Measurements from ENCODE around the gene TCL1A.

The TCL1A gene

DNA sequence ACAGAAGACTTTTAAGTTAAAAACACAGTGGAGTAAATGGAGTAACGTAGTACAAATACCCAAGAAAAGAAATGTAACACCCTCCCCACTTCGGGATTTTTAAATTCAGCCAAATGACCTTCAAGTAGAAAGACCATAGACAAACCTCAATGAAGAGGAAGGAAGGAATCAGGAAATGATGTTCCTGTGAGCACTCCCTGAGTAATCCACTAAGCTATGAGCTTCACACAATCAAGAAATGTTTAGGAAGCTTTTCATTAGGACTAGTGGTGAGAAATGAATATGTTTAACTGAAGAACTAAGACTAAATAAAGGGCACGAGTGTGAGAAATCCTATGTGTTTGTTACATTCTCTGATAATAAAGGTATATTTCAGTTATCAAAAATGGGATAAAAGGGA lies 10.1 kb downstream of the TCL1A start:
- DNase-seq: no peak

DNA sequence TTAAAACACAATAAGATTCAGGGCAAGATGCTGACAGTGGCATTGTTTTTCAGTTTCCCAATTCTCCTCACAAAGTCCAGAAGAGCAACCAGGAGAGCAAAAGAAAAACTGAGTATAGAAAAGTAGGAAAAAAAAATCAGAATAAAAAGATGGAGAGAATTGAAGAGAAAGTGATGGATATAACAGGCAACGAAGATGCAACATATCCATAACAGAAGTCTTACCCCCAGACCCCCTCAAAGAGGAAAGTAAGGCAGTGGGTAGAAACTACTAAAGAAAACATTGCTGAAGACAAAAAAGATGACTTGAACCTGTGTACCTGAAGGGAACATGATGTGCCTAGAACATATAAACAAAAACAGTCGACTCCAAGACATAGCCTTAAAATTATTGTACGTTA lies 10.6 kb downstream of the TCL1A start:
- no peak for DNase-seq

DNA sequence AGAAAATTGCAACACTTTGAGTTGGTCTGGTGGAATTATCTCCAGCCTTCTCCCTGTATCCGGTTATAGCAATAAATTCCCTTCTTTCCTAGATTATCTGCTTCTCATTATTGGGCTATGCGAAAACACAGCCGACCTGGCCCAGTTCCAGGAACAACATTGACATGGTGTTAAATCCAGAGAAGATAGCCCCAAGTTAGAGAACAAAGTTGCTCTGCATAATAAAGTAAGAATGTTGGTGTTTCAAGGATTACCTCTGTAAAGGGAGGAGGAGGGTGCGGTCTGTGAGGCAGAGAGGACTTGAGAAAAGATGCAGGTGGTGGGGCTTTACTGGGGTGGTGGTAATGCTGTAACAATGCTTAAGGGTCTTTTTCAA lies 12.1 kb downstream of the TCL1A start:
- DNase-seq: no peak

DNA sequence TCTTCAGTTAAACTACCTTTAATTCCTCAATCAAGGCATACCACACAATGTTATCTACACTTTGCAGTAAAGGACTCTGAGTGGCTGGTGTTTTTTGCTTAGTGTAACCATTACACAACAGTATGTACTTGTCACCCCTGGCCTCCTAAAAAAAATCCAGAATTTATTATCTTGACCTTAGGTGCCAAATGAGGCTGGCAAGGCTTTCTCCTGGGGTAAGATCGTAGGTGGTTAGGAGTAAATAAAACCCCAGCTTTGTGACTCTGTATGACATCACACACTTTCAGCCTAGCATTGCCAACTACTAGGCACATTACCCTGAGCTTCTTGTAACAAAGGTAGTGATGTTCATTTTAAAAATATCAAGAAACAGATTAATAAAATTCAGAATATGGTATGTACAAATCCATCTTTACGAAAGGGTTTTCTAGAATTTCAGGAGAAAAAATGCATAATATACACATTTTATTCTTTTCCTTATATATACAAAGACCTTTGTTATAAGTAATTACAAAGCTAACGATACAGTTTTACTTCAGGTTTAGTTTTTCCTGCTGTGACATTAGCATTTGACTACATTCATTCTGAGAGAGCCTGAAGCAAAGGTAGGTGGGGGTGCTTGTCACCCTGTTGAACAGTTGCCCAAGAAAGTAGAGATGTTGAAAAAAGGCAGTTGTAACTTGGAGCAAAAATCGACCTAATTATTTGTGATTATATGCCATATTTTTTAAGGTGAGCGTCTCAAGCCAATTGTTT lies 13.5 kb downstream of the TCL1A start:
- DNase-seq: no peak

DNA sequence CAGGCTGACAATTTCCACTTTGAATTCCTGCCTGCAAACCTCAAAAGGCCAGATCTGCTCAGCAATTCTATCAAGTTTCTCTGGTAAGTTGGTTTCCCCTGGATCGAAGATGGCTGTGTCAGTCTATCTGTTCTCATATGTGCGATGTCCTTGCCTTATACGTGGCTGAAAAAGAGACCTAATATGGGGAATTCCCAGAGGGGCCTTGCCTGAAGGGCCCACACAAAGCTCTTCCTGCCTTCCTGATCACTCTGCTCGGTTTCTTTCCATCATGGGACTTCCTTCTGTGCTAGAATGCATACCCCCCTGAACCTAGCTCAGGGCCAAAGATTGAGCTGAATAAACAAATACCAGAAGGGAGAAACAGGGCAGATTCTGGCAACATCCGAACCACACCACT lies 14.5 kb downstream of the TCL1A start:
- no peak for DNase-seq

DNA sequence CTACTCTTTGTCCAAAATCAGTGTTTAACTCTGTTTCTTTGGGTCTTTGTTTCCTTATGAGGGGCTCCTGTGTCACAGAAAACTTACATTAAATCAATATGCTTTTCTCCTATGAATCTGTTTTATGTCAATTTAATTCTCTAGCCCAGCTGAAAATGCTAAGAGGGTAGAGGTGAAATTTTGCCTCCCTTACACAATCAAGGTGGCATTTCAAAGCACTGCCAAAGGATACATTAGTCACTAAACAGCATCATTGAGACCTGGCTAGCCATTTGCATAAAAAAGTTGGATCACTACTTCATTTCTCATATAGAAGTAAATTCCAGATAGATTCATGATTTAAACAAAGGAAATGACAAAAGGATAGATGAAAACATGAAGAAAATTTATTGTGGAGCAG lies 15.6 kb downstream of the TCL1A start:
- DNase-seq: no peak

DNA sequence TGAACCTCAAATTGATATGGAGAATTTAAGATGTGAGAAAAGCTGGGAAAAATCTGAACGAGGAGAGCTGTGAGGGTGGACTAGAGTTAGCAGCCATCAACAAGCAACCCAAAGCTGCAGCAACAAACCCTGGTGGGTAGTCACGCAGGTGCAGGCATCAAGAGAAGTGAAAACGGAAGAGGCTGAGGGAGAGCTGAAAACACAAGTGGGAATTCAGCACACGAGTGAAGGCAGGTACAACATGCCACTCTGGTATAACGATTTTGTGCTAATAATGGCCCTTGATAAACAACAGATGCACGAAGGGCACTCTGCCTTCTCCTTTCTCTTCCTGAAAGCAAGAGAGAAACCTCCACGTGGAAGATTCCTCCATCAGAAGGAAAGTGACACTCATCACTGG lies 16.2 kb downstream of the TCL1A start:
- no peak for DNase-seq

DNA sequence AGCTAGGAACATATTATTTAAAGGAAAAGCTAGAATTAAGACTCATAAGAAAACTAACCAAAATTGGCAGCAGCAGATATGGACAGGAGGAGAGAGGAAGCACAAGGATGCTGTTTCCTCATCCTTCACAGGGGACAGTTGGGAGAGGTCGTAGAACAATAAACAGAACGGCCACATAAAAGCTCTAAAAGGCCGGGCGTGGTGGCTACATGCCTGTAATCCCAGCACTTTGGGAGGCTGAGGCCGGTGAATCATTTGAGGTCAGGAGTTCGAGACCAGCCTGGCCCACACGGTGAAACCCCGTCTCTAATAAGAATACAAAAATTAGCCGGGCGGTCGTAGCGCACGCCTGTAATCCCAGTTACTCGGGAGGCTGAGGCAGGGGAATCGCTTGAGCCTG lies 17.2 kb downstream of the TCL1A start:
- no peak for DNase-seq

DNA sequence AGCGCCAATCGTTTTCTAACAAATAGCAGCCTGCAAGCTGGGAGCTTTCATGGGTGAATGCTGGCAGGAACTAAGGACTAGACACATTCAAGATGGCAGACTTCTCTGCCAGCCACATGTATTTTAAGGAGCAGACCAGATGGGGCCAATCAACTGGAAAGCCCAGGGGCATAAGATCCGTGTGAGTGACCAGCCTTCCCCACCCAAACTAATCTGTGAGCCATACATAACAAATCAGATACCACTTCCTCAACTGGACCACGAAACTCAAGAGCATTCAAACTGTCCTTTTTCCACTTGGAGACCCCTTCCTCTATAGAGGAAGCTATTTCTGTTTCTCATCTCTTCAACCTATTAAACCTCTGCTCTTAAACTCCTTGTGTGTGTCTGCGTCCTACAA lies 18.0 kb downstream of the TCL1A start:
- no peak for DNase-seq

DNA sequence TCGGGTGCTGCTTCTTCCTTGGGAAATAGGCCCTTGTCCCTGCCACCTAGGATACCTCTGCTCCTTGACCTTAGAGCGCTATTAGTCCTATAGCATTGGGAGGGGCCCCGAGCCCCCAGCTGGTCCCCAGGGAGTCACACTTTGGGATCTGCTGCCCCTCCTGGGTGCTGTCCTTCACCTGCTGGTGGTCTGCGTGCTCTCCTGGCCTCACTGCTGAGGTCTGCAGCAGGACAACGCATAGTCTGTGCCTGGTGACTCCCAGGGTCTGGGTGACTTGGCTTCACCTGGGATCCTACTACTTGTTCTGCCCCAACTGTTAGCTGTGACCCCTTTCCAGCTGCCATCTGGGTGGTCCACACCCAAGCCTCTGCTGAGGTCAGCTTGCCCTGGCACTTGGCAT lies 18.9 kb downstream of the TCL1A start:
- no peak for DNase-seq

DNA sequence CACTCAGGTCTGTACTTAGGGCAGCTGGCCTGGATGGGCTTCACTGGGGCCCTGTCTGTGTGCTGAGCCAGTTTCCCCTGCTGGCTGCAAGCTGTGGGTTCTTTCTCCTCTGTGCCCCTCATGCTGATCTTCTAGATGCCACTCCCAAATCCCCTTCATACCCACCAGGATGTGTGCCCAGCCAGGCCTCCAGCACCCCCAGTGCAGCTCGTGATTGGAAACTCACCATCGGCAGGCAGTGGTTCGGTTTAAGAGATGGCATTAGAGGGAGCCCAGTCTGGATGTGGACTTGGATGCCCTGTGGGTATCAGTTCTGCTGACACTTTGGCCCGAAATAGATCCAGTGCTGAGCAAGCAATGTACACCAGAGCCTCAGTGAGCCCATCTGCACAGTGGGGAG lies 21.8 kb downstream of the TCL1A start:
- no peak for DNase-seq

DNA sequence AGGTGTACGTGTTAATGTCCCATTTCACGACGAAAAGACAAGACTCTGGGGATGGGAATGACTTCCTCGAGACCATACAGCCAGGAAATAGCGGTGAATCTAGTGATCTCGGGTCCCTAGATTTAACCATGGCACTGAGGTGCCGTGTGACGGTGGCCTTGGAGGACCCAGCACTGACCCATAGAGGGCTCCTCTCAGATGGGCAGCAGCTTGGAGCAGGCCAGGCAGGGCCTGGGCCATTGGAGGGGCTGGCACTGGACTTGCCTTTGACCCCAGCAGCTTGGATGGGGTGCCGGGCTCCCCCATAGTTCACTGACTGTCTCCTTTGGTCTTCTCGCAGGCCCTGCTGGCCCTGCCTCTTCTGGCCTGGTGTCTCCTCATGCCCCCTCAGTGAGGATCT lies 22.3 kb downstream of the TCL1A start:
- no peak for DNase-seq

DNA sequence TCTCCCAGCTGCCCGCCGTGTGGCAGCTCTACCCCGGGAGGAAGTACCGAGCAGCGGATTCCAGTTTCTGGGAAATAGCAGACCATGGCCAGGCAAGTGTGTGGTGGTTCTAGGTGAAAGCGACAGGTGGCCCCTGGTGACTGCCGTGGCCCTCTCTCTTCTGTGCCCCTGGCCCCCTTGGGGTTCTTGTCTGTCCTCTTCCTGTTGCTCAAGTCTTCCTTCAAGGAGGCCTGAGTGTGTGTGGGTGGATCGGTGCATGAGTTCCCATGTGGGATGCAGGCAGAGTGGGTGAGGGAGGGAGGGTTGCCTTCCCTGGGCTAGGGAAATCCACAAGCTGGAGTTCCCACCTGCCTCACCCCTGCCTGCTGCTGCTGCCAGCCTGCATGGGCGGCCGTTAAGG lies 23.1 kb downstream of the TCL1A start:
- DNase-seq: no peak

DNA sequence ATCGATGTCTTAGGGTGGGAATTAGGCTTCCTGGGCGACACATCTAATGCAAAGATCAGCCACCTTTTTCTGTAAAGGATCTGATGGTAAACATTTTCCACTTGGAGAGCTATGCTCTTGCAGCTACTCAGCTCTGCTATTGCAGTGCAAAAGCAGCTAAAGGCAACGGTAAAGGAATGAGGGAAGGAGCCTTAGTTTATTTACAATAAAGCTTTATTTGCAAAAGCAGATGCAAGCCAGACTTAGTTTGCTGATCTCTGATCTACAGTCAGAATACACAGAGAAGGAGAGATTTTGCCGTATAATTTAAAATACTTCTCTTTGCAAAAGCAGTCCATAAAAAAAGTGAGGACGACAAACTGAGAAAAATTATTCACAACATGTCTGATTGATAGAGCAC lies 24.5 kb downstream of the TCL1A start:
- DNase-seq: no peak

DNA sequence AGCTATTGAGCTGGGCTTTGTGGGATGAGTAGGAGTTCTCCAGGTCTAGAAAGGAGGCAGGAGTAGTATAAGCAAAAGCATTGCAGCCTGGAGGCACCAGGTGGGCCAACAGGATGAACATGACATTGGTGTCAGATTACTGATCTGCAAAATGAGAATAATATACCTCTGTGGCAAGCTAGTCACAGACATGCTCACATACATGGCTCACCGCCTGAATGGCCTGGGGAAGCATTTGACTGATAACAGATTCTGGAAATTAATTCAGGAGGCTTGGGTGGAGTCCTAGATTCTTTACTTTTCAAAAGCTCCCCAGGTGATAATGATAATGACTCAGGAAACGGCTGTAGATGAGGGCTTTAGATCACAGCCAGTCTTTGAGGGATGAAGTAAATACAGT lies 27.0 kb downstream of the TCL1A start:
- no peak for DNase-seq

DNA sequence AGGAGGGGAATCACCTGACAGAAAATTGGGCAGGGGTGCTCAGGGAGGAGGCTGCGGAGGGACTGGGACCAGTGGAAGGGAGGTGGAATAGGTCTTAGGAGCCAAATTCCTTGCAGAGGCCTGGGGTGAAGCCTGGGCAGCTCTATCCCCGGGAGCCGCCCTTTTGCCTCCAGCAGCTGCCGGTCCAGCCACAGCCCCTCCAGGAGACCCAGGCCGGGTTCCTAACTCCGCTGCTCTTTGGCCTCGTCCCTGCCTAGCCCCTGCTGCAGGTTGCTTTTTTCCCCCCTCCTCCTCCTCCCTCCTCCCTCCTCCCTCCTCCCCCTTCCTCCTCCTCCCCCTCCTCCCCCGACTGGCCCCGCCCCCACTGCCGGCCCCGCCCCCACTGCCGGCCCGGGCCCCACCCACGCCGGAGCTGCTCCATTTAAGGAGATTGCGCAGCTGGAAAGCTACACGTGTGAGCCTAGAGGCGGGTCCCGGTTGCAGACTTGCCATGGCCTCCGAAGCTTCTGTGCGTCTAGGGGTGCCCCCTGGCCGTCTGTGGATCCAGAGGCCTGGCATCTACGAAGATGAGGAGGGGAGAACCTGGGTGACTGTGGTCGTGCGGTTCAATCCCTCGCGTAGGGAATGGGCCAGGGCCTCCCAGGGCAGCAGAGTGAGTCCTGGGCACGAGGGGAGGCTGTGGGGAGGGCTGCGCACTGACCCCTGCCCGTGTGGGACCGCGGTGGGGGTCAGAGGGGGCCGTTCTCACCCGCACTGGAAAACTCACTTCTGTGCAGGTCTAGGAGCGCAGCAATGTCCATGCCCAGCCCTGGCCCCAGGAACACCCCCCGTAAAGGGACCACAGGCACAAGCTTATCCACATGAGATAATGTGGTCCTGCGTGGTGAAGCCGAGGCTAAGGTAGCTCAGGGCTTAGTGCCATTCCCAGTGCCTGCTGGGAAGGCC lies 27.7 kb downstream of the TCL1A start, which contains the start of gene TCL1B:
TSS of gene TCL1B (plus strand) at position 449 of the 945 bp plus-strand sequence. CDS start at position 491, 42 bp downstream.
- DNase-seq: no peak

DNA sequence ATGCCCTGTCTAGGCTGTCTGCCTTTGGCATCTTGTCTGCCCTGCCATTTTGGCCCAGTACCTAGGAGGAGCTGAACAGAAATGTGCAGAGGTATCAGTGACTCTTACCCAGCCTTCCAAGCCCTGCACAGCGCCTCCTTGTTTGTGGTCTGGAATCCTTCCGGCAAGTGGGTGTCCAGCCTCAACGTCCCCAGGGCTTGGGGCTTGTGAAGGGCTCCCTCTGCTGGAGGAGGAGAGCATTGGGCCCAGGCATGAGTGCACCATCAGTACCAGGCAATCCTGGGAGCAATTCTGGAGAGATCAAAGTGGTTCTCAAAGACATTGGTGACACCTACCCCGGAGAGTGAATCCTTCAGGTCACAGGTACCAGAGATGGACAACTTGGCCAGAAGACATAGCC lies 30.1 kb downstream of the TCL1A start:
- DNase-seq: no peak

DNA sequence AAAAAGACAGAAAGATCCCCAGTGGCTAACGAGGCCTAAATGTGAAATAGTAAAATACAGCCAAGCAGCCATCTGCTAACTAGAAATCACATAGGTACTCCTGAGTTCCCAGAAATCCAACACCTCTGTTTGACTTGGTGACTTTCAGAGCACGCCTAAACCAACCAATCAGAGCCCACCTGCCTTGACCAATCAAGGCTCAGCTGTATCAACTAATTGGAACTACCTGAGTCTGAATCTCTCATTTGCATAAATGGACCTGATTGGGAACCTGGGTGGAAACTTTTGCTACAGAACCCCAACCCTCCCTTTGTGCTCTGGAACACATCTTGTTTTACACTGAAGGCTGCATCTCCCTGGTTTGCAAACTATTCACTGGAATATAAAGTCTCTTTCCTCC lies 32.8 kb downstream of the TCL1A start:
- peak; percentile 30 for DNase-seq

DNA sequence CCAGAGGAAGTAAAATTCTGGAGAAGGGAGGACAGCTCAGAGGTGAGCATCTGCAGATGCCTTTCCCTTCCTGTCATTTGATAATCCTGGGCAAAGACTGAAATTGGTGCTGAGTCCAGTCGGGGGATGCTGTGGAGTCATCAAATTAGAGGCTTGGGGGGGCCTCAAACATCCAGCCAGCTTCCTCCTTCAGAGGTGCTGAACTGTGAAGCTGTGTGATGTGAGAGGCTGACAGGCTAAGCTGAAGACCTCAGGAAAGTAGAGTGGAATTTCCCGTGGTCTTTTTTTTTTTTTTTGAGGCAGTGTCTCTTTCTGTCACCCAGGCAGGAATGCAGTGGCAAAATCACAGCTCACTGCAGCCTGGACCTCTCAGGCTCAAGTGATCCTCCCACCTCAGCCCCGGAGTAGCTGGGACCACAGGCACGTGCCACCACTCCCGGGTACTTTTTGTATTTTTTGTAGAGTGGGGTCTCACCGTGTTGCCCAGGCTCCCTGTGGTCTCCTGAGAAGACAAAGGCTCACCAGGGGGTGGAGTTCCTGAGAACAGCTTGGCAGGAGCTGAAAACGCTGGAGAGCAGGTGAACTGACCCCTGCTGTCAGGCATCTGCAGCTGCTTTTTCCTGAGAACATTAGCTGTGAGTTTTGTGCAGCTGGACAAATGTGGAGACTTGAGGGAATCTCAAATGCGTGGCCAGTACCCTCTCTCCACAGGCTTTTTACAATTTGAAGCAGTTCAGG lies 33.8 kb downstream of the TCL1A start:
- DNase-seq: no peak

DNA sequence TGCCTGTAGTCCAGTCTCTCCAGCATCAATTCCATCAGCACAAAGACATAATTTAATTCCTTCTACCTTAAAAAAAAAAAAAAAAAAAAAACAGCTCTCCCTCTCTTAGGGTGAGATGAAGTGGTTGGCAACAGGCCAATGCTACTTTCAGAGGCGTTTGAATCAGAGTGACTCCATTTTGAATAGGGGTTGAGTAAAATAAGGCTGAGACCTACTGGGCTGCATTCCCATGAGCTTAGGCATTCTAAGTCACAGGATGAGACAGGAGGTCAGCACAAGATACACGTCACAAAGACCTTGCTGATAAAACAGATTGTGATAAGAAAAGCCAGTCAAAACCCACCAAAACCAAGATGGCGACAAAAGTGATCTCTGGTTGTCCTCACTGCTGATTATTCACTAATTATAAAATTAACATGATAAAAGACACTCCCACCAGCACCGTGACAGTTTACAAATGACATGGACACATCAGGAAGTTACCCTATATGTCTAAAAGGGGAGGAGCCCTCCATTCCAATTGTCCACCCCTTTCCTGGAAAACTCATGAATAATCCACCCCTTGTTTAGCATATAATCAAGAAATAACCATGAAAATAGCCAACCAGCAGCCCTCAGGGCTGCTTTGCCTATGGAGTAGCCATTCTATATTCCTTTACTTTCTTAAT lies 34.6 kb downstream of the TCL1A start:
- no peak for DNase-seq

DNA sequence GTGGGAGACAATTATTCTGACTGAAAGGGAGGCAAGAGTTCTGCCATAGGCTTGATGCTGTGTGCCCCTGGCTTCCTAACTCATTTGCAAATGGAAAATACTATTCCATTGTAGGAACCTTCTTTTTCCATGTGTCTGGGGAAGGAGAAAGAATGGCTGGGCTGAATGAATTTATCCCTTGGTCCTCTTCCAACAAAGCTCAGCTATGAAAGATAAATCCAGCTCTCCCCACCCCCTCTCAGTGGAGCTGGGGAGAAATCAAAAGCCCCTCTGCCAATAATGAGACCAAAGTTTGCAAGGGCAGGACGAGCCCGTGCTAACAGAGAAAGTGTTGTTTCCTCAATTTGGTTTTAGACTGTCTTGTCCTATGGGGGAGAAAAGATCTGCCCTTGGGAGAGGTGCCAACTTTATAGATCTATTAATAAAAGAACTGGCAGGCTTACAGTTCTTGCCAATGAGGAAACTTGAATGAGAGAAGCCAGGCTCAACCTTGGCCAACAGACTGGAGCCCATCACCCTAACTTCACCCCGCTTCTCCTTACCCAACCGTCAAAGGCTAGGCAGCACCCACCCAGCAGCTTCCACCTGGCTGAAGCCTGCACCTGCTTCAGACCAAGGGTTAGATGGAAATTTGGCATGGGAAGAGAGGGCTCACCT lies 36.6 kb downstream of the TCL1A start:
- no peak for DNase-seq

DNA sequence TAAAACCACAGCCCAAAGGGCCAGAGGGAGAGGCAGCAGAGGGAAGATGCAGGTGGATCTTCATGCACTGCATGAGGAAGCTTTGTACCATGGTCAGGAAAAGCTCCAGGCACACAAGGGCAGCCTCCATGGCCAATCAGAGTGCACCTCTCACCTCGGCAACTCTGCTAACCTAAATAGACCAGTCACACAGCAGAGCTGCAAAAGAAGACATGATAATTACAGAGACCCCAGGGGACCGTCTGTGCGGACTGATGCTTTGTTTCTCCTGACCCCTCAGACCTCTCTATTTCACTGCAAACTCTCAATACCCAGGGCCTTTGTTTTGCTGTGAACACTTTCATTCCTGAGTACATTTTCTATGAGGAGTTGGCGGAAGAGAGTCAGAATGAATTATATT lies 38.4 kb downstream of the TCL1A start:
- no peak for DNase-seq
